Measurements from ENCODE around the gene RABGAP1L. TPM values are rescaled to one million over a fixed set of nuclear protein-coding genes. Genes with fewer than 3 reads are reported as not detected.

The RABGAP1L gene
- total and polyA plus RNA-seq, 2 of the 8 experiments (the other 6 are each of a cell fraction or from before 2014, with no cell fraction given): 33.3 to 156 TPM

DNA sequence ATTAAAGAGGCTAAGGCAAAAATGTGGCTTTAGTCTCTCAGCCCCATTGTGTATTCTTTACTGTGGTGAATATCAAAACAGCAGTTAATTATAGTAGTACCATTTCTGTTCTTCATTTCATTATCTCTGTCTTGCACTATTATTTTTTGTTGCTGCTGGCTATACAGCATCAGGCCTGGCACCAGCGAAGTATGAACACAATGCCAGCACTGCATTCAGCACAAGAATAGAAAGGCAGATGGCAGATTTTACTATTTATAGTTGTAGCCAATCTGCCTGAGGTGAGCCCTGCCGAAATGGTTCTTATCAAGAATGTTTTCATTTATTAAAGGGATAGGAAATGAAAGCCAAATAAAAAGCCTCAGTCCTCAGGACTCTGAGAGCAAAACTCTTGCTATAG lies 360.5 kb downstream of the RABGAP1L start:
- Histone ChIP-seq H3K27ac (ENCODE audit: low read depth, low read length) (no peak overlapping the region), H2BK12ac (ENCODE audit: low read depth, low read length) (no peak overlapping the region), H3K79me1 (ENCODE audit: low read depth, low read length) (no peaks in the 10 kb centered on the region), H2BK15ac (ENCODE audit: low read length) (no peak overlapping the region), H3K14ac (ENCODE audit: insufficient read length) (no peak overlapping the region), H2BK120ac (replicated peaks; ENCODE audit: low read depth, low read length) (no peak overlapping the region), H4K8ac (ENCODE audit: extremely low read depth, insufficient read depth, low read length) (no peak overlapping the region), H3K4me2 (ENCODE audit: insufficient read depth in 1 of 2, low read depth in 2 of 2, low read length in 2 of 2) (no peak overlapping the region), H4K5ac (ENCODE audit: insufficient read length, low read depth, low read length) (no peak overlapping the region), H3K18ac (ENCODE audit: extremely low read depth, low read length) (no peak overlapping the region), H3K4ac (replicated peaks; ENCODE audit: insufficient read length, low read depth, low read length) (no peak overlapping the region), H2AK5ac (ENCODE audit: low read depth, low read length) (no peak overlapping the region), H3K9ac (replicated peaks in 1 of 4; ENCODE audit: extremely low read depth in 1 of 4, low read depth in 3 of 4, low read length in 3 of 4) (no peak overlapping the region), H2AFZ (ENCODE audit: low read length) (no peak overlapping the region), H3K9me3 (ENCODE audit: insufficient read depth in 2 of 2, low read depth in 1 of 2, low read length in 1 of 2) (no peaks in the 10 kb centered on the region; a peak in 1 of 4 replicates), H3K4me1 (replicated peaks in 1 of 4; ENCODE audit: control insufficient read depth in 3 of 4, insufficient read depth in 4 of 4, low read length in 3 of 4) (no peaks in the 10 kb centered on the region; a peak in 2 of 7 replicates), H2BK20ac (ENCODE audit: low read length) (no peak overlapping the region), H4K20me1 (replicated peaks in 1 of 2; ENCODE audit: control insufficient read depth in 1 of 2, insufficient read depth in 2 of 2, low read length in 2 of 2) (no peaks in the 10 kb centered on the region), H4K91ac (replicated peaks; ENCODE audit: insufficient read length, low read length) (no peak overlapping the region), H2BK5ac (ENCODE audit: low read depth, low read length) (no peak overlapping the region), H3K23me2 (ENCODE audit: low read depth, low read length) (no peaks in the 10 kb centered on the region), H3K36me3 (ENCODE audit: control insufficient read depth in 2 of 4, insufficient read depth in 4 of 4, low read length in 3 of 4) (no peaks in the 10 kb centered on the region), H3K79me2 (ENCODE audit: control insufficient read depth in 1 of 2, insufficient read depth in 2 of 2, low read length in 2 of 2) (no peaks in the 10 kb centered on the region), H3K27me3 (replicated peaks in 1 of 4; ENCODE audit: control insufficient read depth in 3 of 4, extremely low read depth in 1 of 4, insufficient read depth in 3 of 4, low read length in 3 of 4) (no peaks in the 10 kb centered on the region), H3K56ac (replicated peaks; ENCODE audit: insufficient read length, low read depth, low read length) (no peak overlapping the region), H3K23ac (ENCODE audit: insufficient read length) (no peak overlapping the region), H3K4me3 (ENCODE audit: extremely low read depth in 1 of 4, insufficient read depth in 2 of 4, low read depth in 3 of 4, low read length in 4 of 4) (no peak overlapping the region)
- WGBS, 2 experiments (ENCODE audit: extremely low coverage in 1 of 2, insufficient coverage in 1 of 2, insufficient read length in 1 of 2, insufficient replicate concordance in 2 of 2, low coverage in 1 of 2, low lambda C conversion rate in 2 of 2, missing lambda C conversion rate in 1 of 2): 93% methylated on average over 2 of the region's 2 CpGs; no CpG with 5 or more reads in 1 of the 2 experiments
- CTCF ChIA-PET (ENCODE audit: partially characterized antibody): no interaction called here
- POLR2A ChIA-PET (ENCODE audit: partially characterized antibody): no interaction called here
- no peak for DNase-seq (ENCODE audit: low read depth in 1 of 2, low spot score in 2 of 2)
- FAIRE-seq: no peak
- TF ChIP-seq PHF8 (conservative IDR thresholded peaks at IDR 0.05; ENCODE audit: low read depth, low read length) (no peak), KDM1A (IDR thresholded peaks at IDR 0.05; ENCODE audit: borderline replicate concordance, low read length) (no peak), NRF1 (IDR thresholded peaks at IDR 0.05; ENCODE audit: low read depth, low read length) (no peak), CHD1 (IDR thresholded peaks at IDR 0.05; ENCODE audit: low read depth, low read length) (no peak), TEAD4 (IDR thresholded peaks at IDR 0.05; ENCODE audit: low read depth, low read length) (no peak), SP2 (IDR thresholded peaks at IDR 0.05; ENCODE audit: low read length) (no peak), HDAC2 (IDR thresholded peaks at IDR 0.05; ENCODE audit: borderline replicate concordance in 1 of 2, low read depth in 2 of 2, low read length in 2 of 2) (no peak), NANOG (IDR thresholded peaks at IDR 0.05; ENCODE audit: insufficient read depth, low read depth, low read length, poor library complexity, severe bottlenecking) (no peak), BCL11A (IDR thresholded peaks at IDR 0.05; ENCODE audit: low read depth in 2 of 2, low read length in 2 of 2) (no peak), FOSL1 (IDR thresholded peaks at IDR 0.05; ENCODE audit: insufficient read depth, low read depth, low read length) (no peak), RNF2 (IDR thresholded peaks at IDR 0.05; ENCODE audit: borderline replicate concordance, low read depth, low read length, missing control alignments, poor library complexity, severe bottlenecking) (no peak), TBP (IDR thresholded peaks at IDR 0.05; ENCODE audit: low read depth, low read length) (no peak), BACH1 (IDR thresholded peaks at IDR 0.05; ENCODE audit: low read length) (no peak), RBBP5 (IDR thresholded peaks at IDR 0.05; ENCODE audit: borderline replicate concordance, low read depth, low read length) (no peak), SIRT6 (IDR thresholded peaks at IDR 0.05; ENCODE audit: low read length) (no peak)

Data from H1 (cell line).